K562 (cell line): ENCODE measurements around the gene DIAPH3. TPM values are rescaled to one million over a fixed set of nuclear protein-coding genes. Genes with fewer than 3 reads are reported as not detected.

Source experiments
- ATAC-seq: fragments of 200-7000 bp; cut with Tn5 transposase; 3 replicates; pipeline ENCODE4 v1.9.1; 2020; ENCODE audit warnings: moderate library complexity
- BruUV-seq: library from RNA; stranded (reverse); fragments of 400-500 nt; replicated peaks from 2 replicates; lab custom pipeline; 2021; lab: Mats Ljungman, UMichigan
- CTCF ChIA-PET: fragments of 300-600 bp; formaldehyde crosslinking; extraction: SDS; loops from one replicate; lab custom pipeline; 2021; ENCODE audit warnings: low intra/inter-chr PET ratio; lab: Yijun Ruan, JAX
- POLR2A ChIA-PET: fragments of 300-600, 350-650 bp; sonication (Branson Sonifier 250); formaldehyde crosslinking; extraction: SDS; loops from one replicate; lab custom pipeline; 2021; ENCODE audit warnings: antibody characterized with exemption, inconsistent platforms; lab: Yijun Ruan, JAX
- DNase-seq, 4 experiments: peaks; one replicate each; pipeline versions ENCODE4 v3.0.0 to v3.0.0-alpha.2; 2011 to 2018; ENCODE audit warnings: low spot score in 3 of 4, mixed read lengths in 3 of 4; ENCODE audit errors: extremely low read depth in 1 of 4
- FAIRE-seq: peaks from 2 replicates; lab custom pipeline; 2011; peaks lifted over from hg19 to GRCh38; lab: Jason Lieb, UNC
- H2AFZ ChIP-seq: 2 replicates; pipeline ENCODE4 v1.6.0; 2011; ENCODE audit warnings: low read depth, low read length, control low read depth, inconsistent platforms
- H3K27ac ChIP-seq: fragments of 200-600 bp; 3 replicates; pipeline ENCODE4 v1.8.0; 2011; ENCODE audit warnings: low read depth, mild to moderate bottlenecking, control low read depth, inconsistent platforms, low read length, moderate library complexity, mixed read lengths; ENCODE audit errors: extremely low read depth
- H3K27me3 ChIP-seq, 2 experiments: fragments of 300-600 bp in 1 of 2; 2 replicates in 1 of 2; 3 replicates in 1 of 2; pipeline versions ENCODE4 v1.6.0 to v1.8.0; 2011; ENCODE audit warnings: inconsistent platforms in 2 of 2, low read length in 2 of 2, mild to moderate bottlenecking in 1 of 2, mixed read lengths in 1 of 2, moderate library complexity in 1 of 2; ENCODE audit not compliant: control insufficient read depth in 2 of 2, insufficient read depth in 2 of 2
- H3K36me3 ChIP-seq: fragments of 300-600 bp; 3 replicates; pipeline ENCODE4 v1.8.0; 2011; ENCODE audit warnings: mild to moderate bottlenecking, low read length, inconsistent platforms; ENCODE audit not compliant: control insufficient read depth, insufficient read depth
- H3K4me1 ChIP-seq, 2 experiments: fragments of 200-600 bp in 1 of 2; replicated peaks in 1 of 2; 2 replicates in 1 of 2; 3 replicates in 1 of 2; pipeline versions ENCODE4 v1.5.1 to v1.8.0; 2011; ENCODE audit warnings: inconsistent platforms in 2 of 2, low read length in 2 of 2, mild to moderate bottlenecking in 1 of 2, mixed read lengths in 1 of 2, moderate library complexity in 1 of 2; ENCODE audit not compliant: control insufficient read depth in 2 of 2, insufficient read depth in 2 of 2
- H3K4me2 ChIP-seq: 2 replicates; pipeline ENCODE4 v1.6.1; 2011; ENCODE audit warnings: low read length, control low read depth, inconsistent platforms, mixed read lengths; ENCODE audit not compliant: insufficient read depth
- H3K4me3 ChIP-seq: fragments of 200-600 bp; sonication (generic), shearing (Covaris generic); 2 replicates; pipeline ENCODE4 v1.5.1; 2016; ENCODE audit warnings: control low read depth, inconsistent platforms
- H3K79me2 ChIP-seq: fragments of 200-600 bp; 3 replicates; pipeline ENCODE4 v1.8.0; 2011; ENCODE audit warnings: low read length, inconsistent platforms; ENCODE audit not compliant: control insufficient read depth, insufficient read depth
- H3K9ac ChIP-seq, 2 experiments: 2 replicates each; pipeline versions ENCODE4 v1.6.0 to v1.6.1; 2011; ENCODE audit warnings: low read depth in 2 of 2, low read length in 2 of 2, control low read depth in 1 of 2, inconsistent platforms in 1 of 2, mild to moderate bottlenecking in 1 of 2, mixed read lengths in 1 of 2; ENCODE audit not compliant: insufficient read depth in 1 of 2
- H3K9me1 ChIP-seq: one replicate; pipeline ENCODE4 v1.6.0; 2011; ENCODE audit warnings: inconsistent platforms, mild to moderate bottlenecking, low read length, moderate library complexity; ENCODE audit not compliant: control insufficient read depth, insufficient read depth
- H3K9me3 ChIP-seq: replicated peaks from 2 replicates; pipeline ENCODE4 v1.5.1; 2011; ENCODE audit warnings: low read depth, low read length, inconsistent platforms; ENCODE audit not compliant: control insufficient read depth, insufficient read depth
- H4K20me1 ChIP-seq: replicated peaks from 2 replicates; pipeline ENCODE4 v1.6.1; 2011; ENCODE audit warnings: low read length, inconsistent platforms, mixed read lengths; ENCODE audit not compliant: control insufficient read depth, insufficient read depth
- EWSR1 ChIP-seq: fragments of 450-650 bp; IDR thresholded peaks from 2 replicates; pipeline ENCODE4 v1.6.1; 2018; ENCODE audit warnings: borderline replicate concordance, mild to moderate bottlenecking, low read depth, moderate library complexity; ENCODE audit not compliant: partially characterized antibody
- FOXK1 ChIP-seq: sonication (generic); formaldehyde crosslinking; IDR thresholded peaks from 2 replicates; pipeline ENCODE4 v1.8.0; 2022; ENCODE audit warnings: missing genetic modification reagents, mild to moderate bottlenecking, borderline replicate concordance
- HDAC6 ChIP-seq: IDR thresholded peaks from 2 replicates; pipeline ENCODE4 v1.6.1; 2012; ENCODE audit warnings: low read depth, mild to moderate bottlenecking, control low read depth, inconsistent platforms, low read length, moderate library complexity
- HDGF ChIP-seq: fragments of 450-650 bp; IDR thresholded peaks from 2 replicates; pipeline ENCODE4 v1.6.1; 2016
- KDM2B ChIP-seq: fragments of 250-450 bp; sonication (Bioruptor Pico); IDR thresholded peaks from 2 replicates; pipeline ENCODE4 v1.8.0; 2021; ENCODE audit warnings: mild to moderate bottlenecking, moderate library complexity
- TBP ChIP-seq: optimal IDR thresholded peaks from 2 replicates; pipeline ENCODE3; 2011; ENCODE audit warnings: low read depth, low read length, improper control_type of control experiment
- U2AF2 ChIP-seq: fragments of 200-400 bp; formaldehyde crosslinking; optimal IDR thresholded peaks from 2 replicates; pipeline ENCODE3; 2017; ENCODE audit warnings: low read depth, mild to moderate bottlenecking, low read length
- ZFP36 ChIP-seq: fragments of 150-350 bp; IDR thresholded peaks from 2 replicates; pipeline ENCODE4 v1.6.1; 2018; ENCODE audit warnings: low read length, low read depth; ENCODE audit not compliant: partially characterized antibody
- ZNF232 ChIP-seq: sonication (generic); formaldehyde crosslinking; IDR thresholded peaks from 2 replicates; pipeline ENCODE4 v1.8.0; 2022; ENCODE audit warnings: mild to moderate bottlenecking, missing genetic modification reagents
- ZNF354B ChIP-seq: fragments of 250-450 bp; sonication (Bioruptor Pico); IDR thresholded peaks from 2 replicates; pipeline ENCODE4 v1.4.0; 2020
- WGBS: fragments of 100-300 bp; shearing (Covaris generic); methylation state at CpG from one replicate; pipeline ENCODE4 v1.1.6; 2016; ENCODE audit warnings: low coverage, mixed read lengths; ENCODE audit not compliant: insufficient coverage; ENCODE audit errors: missing lambda C conversion rate; 5-methylcytosine and 5-hydroxymethylcytosine counted together
- in situ Hi-C: fragments of 300-500 bp; cut with MboI; formaldehyde crosslinking; loops from 4 replicates; pipeline ENCODE4 v1.15.0; 2018; ENCODE audit warnings: inconsistent platforms, mixed read lengths
- intact Hi-C: fragments of 100-400 bp; cut with micrococcal nuclease; formaldehyde crosslinking; loops from 2 replicates; pipeline ENCODE4 v1.14.2; 2022
- polyA plus RNA-seq, 8 experiments: library from polyadenylated mRNA; depleted of rRNA in 4 of 8; stranded (reverse) in 5 of 8; unstranded in 3 of 8; fragments of >200 nt; fragmentation: Nextera tagmentation in 2 of 8; fragmentation: Illumina TruSeq in 1 of 8; extraction: Ambion mirVana in 2 of 8; extraction: Trizol in 1 of 8; gene quantifications; 2 replicates each; pipeline versions ENCODE4 v1.2.1 to v1.2.3, GENCODE V29; 2011 to 2014; ENCODE audit warnings: inconsistent platforms in 1 of 8, missing spikeins in 1 of 8
- total RNA-seq, 7 experiments: library from RNA; depleted of rRNA in 6 of 7; stranded (reverse); fragments of >200 nt in 6 of 7; fragmentation: Illumina TruSeq in 2 of 7; extraction: Trizol in 2 of 7; gene quantifications; 2 replicates each; pipeline versions ENCODE4 v1.2.1 to v1.2.3, GENCODE V29; 2011 to 2021; ENCODE audit warnings: low replicate concordance in 1 of 7
- TF ChIP-seq, protein P1 (sequence below): fragments of 250-450 bp; sonication (Bioruptor Pico); IDR thresholded peaks from 2 replicates; pipeline ENCODE4 v1.4.0; 2020; ENCODE audit warnings: mild to moderate bottlenecking
- TF ChIP-seq, protein P2 (sequence below): sonication (generic); formaldehyde crosslinking; IDR thresholded peaks from 2 replicates; pipeline ENCODE4 v1.9.0; 2022; ENCODE audit warnings: mild to moderate bottlenecking, missing genetic modification reagents
- TF ChIP-seq, protein P3 (sequence below): fragments of 250-450 bp; sonication (Bioruptor Pico); IDR thresholded peaks from 2 replicates; pipeline ENCODE4 v1.4.0; 2020; ENCODE audit warnings: mild to moderate bottlenecking, moderate library complexity

DIAPH3 gene
- total and polyA plus RNA-seq, 9 of the 15 experiments (the other 6 are each of a cell fraction or from before 2014, with no cell fraction given), result 9.0 to 18.7 (median 14.7) TPM

DNA sequence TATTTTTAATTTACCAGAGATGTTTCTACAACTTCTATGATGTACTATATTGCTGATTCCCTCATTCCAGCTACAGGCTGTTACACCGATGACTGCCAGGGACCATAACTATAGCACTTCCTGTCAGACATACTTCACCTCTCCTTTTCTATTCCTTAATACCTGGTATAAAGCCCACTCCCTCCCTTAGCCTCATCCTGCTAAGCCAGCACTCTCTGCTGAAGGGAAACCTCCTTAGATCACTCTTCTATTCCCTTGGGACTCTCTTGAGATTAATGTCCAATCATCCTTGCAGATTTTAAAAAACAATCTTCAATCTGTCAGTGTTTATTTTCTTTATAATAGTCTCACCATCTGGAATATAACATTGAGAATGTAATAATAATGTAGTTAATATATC, 127.9 kb downstream of the DIAPH3 start:
- in situ Hi-C loops, result no loop called here
- no peak overlapping the region for H3K9ac ChIP-seq
- H2AFZ ChIP-seq, result no peak overlapping the region
- no peak for ATAC-seq
- intact Hi-C loops, result no loop called here
- H3K9me3 ChIP-seq, result no peaks in the 10 kb centered on the region
- H3K79me2 ChIP-seq, result no peaks in the 10 kb centered on the region
- H4K20me1 ChIP-seq, result no peaks in the 10 kb centered on the region
- H3K36me3 ChIP-seq, result no peaks in the 10 kb centered on the region; the same call in 2 of the 3 replicates
- H3K4me2 ChIP-seq, result no peak overlapping the region
- ChIA-PET CTCF (no interaction called here), POLR2A (no interaction called here)
- FAIRE-seq, result no peak
- no peaks in the 10 kb centered on the region for H3K27me3 ChIP-seq
- no peak overlapping the region for H3K27ac ChIP-seq
- BruUV-seq, result no TSS peak
- WGBS, result 78% methylated on average over 1 of the region's 1 CpG
- H3K4me1 ChIP-seq, result no peaks in the 10 kb centered on the region
- no peaks in the 10 kb centered on the region for H3K9me1 ChIP-seq
- H3K4me3 ChIP-seq, result no peak overlapping the region
- DNase-seq, result no peak
- TF ChIP-seq ZNF232 (CRISPR knock-in tag), result no peak
- no peak for TF ChIP-seq FOXK1 (CRISPR knock-in tag)
- TF ChIP-seq KDM2B (CRISPR knock-in tag), result no peak
- TF ChIP-seq HDAC6, result no peak
- TF ChIP-seq, protein P1, sequence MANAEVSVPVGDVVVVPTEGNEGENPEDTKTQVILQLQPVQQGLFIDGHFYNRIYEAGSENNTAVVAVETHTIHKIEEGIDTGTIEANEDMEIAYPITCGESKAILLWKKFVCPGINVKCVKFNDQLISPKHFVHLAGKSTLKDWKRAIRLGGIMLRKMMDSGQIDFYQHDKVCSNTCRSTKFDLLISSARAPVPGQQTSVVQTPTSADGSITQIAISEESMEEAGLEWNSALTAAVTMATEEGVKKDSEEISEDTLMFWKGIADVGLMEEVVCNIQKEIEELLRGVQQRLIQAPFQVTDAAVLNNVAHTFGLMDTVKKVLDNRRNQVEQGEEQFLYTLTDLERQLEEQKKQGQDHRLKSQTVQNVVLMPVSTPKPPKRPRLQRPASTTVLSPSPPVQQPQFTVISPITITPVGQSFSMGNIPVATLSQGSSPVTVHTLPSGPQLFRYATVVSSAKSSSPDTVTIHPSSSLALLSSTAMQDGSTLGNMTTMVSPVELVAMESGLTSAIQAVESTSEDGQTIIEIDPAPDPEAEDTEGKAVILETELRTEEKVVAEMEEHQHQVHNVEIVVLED (CRISPR knock-in tag), result no peak
- no peak for TF ChIP-seq ZFP36
- TF ChIP-seq, protein P2, sequence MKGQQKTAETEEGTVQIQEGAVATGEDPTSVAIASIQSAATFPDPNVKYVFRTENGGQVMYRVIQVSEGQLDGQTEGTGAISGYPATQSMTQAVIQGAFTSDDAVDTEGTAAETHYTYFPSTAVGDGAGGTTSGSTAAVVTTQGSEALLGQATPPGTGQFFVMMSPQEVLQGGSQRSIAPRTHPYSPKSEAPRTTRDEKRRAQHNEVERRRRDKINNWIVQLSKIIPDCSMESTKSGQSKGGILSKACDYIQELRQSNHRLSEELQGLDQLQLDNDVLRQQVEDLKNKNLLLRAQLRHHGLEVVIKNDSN (CRISPR knock-in tag), result no peak
- TF ChIP-seq, protein P3, sequence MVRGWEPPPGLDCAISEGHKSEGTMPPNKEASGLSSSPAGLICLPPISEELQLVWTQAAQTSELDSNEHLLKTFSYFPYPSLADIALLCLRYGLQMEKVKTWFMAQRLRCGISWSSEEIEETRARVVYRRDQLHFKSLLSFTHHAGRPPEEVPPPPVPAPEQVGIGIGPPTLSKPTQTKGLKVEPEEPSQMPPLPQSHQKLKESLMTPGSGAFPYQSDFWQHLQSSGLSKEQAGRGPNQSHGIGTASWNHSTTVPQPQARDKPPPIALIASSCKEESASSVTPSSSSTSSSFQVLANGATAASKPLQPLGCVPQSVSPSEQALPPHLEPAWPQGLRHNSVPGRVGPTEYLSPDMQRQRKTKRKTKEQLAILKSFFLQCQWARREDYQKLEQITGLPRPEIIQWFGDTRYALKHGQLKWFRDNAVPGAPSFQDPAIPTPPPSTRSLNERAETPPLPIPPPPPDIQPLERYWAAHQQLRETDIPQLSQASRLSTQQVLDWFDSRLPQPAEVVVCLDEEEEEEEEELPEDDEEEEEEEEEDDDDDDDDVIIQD (CRISPR knock-in tag), result no peak
- no peak for TF ChIP-seq U2AF2
- no peak for TF ChIP-seq ZNF354B (CRISPR knock-in tag)
- no peak for TF ChIP-seq HDGF
- TF ChIP-seq EWSR1, result no peak
- no peak for TF ChIP-seq TBP
